ENCODE results near the gene SMIM44. TPM values are rescaled to one million over a fixed set of nuclear protein-coding genes. Genes with fewer than 3 reads are reported as not detected.
"Not testable (repeated sequence)": the region's sequence is repeated elsewhere in the genome, so short reads cannot be mapped to it uniquely, and the experiment has no call there.

Gene SMIM44
- total RNA-seq, 1 experiment from 2014 or later: not detected

GRCh38 chr19:3458229-3459088 is 24.8 kb downstream of the SMIM44 start:
- no peak for DNase-seq (ENCODE audit: low read depth in 1 of 2, low spot score in 2 of 2)
- Histone ChIP-seq H3K4me3 (no peak overlapping the region), H3K36me3 (peaks cover 80% of the 10 kb centered on the region), H3K9me3 (replicated peaks) (no peaks in the 10 kb centered on the region), H3K4me1 (replicated peaks) (no peaks in the 10 kb centered on the region), H3K27me3 (replicated peaks) (no peaks in the 10 kb centered on the region), H3K27ac (no peak overlapping the region)

DNA sequence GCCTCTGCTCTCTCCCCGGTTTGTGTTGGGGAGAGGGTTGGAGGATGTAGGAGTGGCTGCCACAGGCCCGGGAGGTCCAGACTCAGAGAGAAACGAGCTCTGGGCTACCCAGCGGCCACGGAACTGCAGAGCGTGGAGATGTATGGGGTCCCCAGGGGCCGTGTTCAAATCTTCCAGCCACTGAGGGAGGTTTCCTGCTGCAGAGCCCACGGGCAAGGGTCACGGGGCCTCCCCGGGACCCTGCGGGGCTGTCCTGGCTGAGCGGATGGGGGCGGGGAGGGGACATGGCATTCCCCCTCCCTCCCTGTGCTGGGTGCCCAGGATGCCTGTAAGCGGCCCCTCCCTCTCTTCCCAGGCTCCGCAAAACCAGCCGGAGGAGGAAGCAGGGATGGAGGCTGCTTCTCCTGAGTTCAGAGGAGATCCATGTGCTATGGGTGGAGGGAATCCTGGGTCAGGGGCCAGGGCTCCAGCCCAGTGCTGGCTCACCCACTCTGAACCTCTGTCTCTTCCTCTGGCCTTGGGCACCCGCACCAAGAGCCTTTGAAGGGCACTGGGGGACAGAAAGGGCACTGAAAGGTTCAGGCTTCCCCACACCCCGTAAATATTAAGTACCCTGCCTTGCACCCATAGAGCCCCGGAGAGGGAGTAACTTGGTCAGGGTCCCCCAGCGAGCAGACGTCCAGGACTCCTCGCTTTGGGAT is 25.6 kb downstream of the SMIM44 start:
- Histone ChIP-seq H3K4me1 (replicated peaks) (no peaks in the 10 kb centered on the region), H3K27ac (no peak overlapping the region), H3K9me3 (replicated peaks) (no peaks in the 10 kb centered on the region), H3K4me3 (no peak overlapping the region), H3K27me3 (replicated peaks) (no peaks in the 10 kb centered on the region), H3K36me3 (peaks cover 82% of the 10 kb centered on the region)
- no peak for DNase-seq (ENCODE audit: low read depth in 1 of 2, low spot score in 2 of 2)

GRCh38 chr19:3456925-3457527 is 26.2 kb downstream of the SMIM44 start:
- no peak for DNase-seq (ENCODE audit: low read depth in 1 of 2, low spot score in 2 of 2)
- H3K27me3 ChIP-seq (replicated peaks): no peaks in the 10 kb centered on the region
- no peak overlapping the region for H3K27ac ChIP-seq
- no peak overlapping the region for H3K4me3 ChIP-seq
- H3K9me3 ChIP-seq (replicated peaks): no peaks in the 10 kb centered on the region
- H3K4me1 ChIP-seq (replicated peaks): no peaks in the 10 kb centered on the region
- peaks cover 84% of the 10 kb centered on the region for H3K36me3 ChIP-seq

DNA sequence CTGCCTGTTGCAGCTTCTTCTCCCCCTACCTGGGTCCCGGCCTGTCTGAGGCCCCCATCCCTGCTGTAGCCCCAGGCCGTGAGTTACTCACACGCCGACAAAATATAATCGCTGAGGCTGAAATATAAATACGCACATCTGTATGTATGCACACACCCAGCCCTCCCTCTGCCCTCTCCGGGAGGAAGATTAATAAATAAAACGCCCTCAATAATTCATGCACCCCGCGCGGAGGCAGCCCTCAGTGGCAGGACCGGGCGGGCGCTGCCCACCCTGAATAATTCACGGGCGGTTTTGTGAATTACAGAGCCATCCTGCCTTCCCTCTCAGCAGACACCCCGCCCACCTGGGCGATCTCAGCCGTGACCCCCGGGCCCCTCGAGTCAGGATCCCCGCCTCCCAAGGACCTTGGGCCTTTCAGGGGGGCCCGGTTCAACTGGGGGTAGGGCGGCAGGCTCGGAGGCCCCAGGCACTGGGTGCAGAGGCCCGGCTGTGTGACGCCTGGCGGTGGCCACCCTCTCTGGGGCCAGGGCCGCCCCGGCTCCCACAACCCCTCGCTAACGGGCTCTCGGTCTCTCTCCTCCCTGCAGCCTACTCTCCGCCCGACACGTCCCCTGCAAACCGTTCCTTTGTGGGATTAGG is 27.2 kb downstream of the SMIM44 start:
- no peak for DNase-seq (ENCODE audit: low read depth in 1 of 2, low spot score in 2 of 2)
- Histone ChIP-seq H3K4me3 (no peak overlapping the region), H3K36me3 (peaks cover 87% of the 10 kb centered on the region), H3K27ac (no peak overlapping the region), H3K27me3 (replicated peaks) (no peaks in the 10 kb centered on the region), H3K9me3 (replicated peaks) (no peaks in the 10 kb centered on the region), H3K4me1 (replicated peaks) (peaks cover 8% of the 10 kb centered on the region)

DNA sequence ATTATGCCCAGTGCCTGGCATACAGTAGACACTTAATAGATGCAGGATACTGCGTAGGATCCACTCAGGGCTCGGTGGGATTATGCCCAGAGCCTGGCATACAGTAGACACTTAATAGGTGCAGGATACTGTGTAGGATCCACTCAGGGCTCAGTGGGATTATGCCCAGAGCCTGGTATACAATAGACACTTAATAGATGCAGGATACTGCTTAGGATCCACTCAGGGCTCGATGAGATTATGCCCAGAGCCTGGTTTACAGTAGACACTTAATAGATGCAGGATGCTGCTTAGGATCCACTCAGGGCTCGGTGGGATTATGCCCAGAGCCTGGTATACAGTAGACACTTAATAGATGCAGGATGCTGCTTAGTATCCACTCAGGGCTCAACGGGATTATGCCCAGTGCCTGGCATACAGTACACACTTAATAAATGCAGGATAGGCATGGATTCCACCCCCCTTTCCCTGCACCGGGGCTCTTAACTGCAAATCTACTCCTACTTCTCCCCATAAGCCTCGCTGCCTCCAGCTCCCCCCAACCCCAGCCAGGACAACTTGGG is 27.8 kb downstream of the SMIM44 start:
- Histone ChIP-seq H3K27ac (no peak overlapping the region), H3K4me1 (replicated peaks) (peaks cover 8% of the 10 kb centered on the region), H3K27me3 (replicated peaks) (no peaks in the 10 kb centered on the region), H3K36me3 (peaks cover 83% of the 10 kb centered on the region), H3K9me3 (replicated peaks) (no peaks in the 10 kb centered on the region), H3K4me3 (no peak overlapping the region)
- no peak for DNase-seq (ENCODE audit: low read depth in 1 of 2, low spot score in 2 of 2)

- no peak for DNase-seq (ENCODE audit: low read depth in 1 of 2, low spot score in 2 of 2)
- Histone ChIP-seq H3K27me3 (replicated peaks) (no peaks in the 10 kb centered on the region), H3K9me3 (replicated peaks) (no peaks in the 10 kb centered on the region), H3K4me1 (replicated peaks) (peaks cover 8% of the 10 kb centered on the region), H3K36me3 (peaks cover 83% of the 10 kb centered on the region), H3K4me3 (no peak overlapping the region), H3K27ac (no peak overlapping the region)
These were observed 28.4 kb downstream of the SMIM44 start for GRCh38 chr19:3454656-3455392.

DNA sequence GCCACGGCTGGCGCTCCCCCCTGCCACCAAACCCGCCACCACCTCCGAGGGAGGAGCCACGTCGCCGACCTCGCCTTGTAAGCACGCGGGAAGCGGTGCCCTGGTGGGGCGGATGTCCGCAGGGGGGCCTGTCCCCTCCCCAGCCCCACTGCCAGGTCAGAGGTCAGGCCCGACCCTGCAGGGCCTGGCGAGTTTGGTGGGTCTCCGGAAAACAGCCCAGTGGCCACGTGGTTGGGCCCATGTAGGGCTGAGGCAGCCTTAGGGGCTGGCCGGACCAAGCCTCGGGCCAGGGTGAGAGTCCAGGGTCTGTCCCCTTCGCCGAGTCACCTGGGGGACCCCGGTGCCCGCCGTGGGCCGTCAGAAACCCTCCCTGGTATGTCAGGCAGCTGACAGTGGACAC is 29.4 kb downstream of the SMIM44 start:
- Histone ChIP-seq H3K4me1 (replicated peaks) (peaks cover 8% of the 10 kb centered on the region), H3K27me3 (replicated peaks) (no peaks in the 10 kb centered on the region), H3K36me3 (peaks cover 84% of the 10 kb centered on the region), H3K9me3 (replicated peaks) (no peaks in the 10 kb centered on the region), H3K4me3 (no peak overlapping the region), H3K27ac (no peak overlapping the region)
- no peak for DNase-seq (ENCODE audit: low read depth in 1 of 2, low spot score in 2 of 2)

DNA sequence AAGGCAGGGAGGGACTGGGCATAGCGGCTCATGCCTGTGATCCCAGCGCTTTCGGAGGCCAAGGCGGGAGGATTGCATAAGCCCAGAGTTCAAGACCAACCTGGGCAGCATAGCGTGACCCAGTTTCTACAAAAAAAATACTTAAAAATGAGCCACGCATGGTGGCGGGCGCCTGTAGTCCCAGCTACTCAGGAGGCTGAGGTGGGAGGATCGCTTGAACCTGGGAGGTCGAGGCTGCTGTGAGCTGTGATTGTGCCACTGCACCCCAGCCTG is 30.4 kb downstream of the SMIM44 start:
- H3K36me3 ChIP-seq: peaks cover 86% of the 10 kb centered on the region
- not testable (repeated sequence) for DNase-seq (ENCODE audit: low read depth in 1 of 2, low spot score in 2 of 2); H3K27ac ChIP-seq; H3K9me3 ChIP-seq (replicated peaks); H3K4me3 ChIP-seq; H3K4me1 ChIP-seq (replicated peaks); H3K27me3 ChIP-seq (replicated peaks)

GRCh38 chr19:3452171-3452941 is 30.9 kb downstream of the SMIM44 start:
- Histone ChIP-seq H3K4me3 (no peak overlapping the region), H3K27ac (no peak overlapping the region), H3K27me3 (replicated peaks) (no peaks in the 10 kb centered on the region), H3K36me3 (peaks cover 86% of the 10 kb centered on the region), H3K9me3 (replicated peaks) (no peaks in the 10 kb centered on the region), H3K4me1 (replicated peaks) (peaks cover 8% of the 10 kb centered on the region)
- DNase-seq (ENCODE audit: low read depth in 1 of 2, low spot score in 2 of 2): peak in 1 of 2 experiments; percentile 42

DNA sequence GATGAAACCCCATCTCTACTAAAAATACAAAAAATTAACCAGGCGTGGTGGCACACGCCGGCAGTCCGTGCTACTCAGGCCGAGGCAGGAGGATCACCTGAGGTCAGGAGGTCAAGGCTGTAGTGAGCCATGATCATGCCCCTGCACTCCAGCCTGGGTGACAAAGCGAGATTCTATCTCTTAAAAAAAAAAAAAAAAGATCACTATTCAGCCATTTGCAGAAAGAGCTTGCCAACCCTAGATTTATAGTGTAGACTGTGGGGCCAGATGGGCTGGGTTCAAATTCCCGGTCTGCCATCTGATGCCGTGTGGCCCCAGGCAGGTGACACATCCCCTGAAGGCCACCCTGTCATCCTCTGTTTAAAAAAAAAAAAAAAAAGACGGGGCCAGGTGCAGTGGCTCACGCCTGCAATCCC is 31.8 kb downstream of the SMIM44 start:
- no peaks in the 10 kb centered on the region for H3K9me3 ChIP-seq (replicated peaks)
- H3K4me3 ChIP-seq: no peak overlapping the region
- peaks cover 8% of the 10 kb centered on the region for H3K4me1 ChIP-seq (replicated peaks)
- no peaks in the 10 kb centered on the region for H3K27me3 ChIP-seq (replicated peaks)
- DNase-seq (ENCODE audit: low read depth in 1 of 2, low spot score in 2 of 2): no peak
- peaks cover 84% of the 10 kb centered on the region for H3K36me3 ChIP-seq
- peak overlapping the region; percentile 72 for H3K27ac ChIP-seq

- H3K27me3 ChIP-seq (replicated peaks): no peaks in the 10 kb centered on the region
- no peaks in the 10 kb centered on the region for H3K9me3 ChIP-seq (replicated peaks)
- H3K36me3 ChIP-seq: peaks cover 85% of the 10 kb centered on the region
- H3K27ac ChIP-seq: peak overlapping the region; percentile 72
- peak; percentile 97 to 99 for DNase-seq (ENCODE audit: low read depth in 1 of 2, low spot score in 2 of 2)
- no peak overlapping the region for H3K4me3 ChIP-seq
- H3K4me1 ChIP-seq (replicated peaks): peaks cover 8% of the 10 kb centered on the region
These were observed 32.3 kb downstream of the SMIM44 start for GRCh38 chr19:3450796-3451411.

- Histone ChIP-seq H3K4me3 (no peak overlapping the region), H3K36me3 (peaks cover 87% of the 10 kb centered on the region), H3K27ac (no peak overlapping the region), H3K9me3 (replicated peaks) (no peaks in the 10 kb centered on the region), H3K27me3 (replicated peaks) (no peaks in the 10 kb centered on the region), H3K4me1 (replicated peaks) (peaks cover 8% of the 10 kb centered on the region)
- no peak for DNase-seq (ENCODE audit: low read depth in 1 of 2, low spot score in 2 of 2)
These were observed 34.5 kb downstream of the SMIM44 start for GRCh38 chr19:3448616-3449334.
